Hepatocyte (in vitro differentiated cells): Measurements from ENCODE around the gene PLA2G12B. TPM values are rescaled to one million over a fixed set of nuclear protein-coding genes. Genes with fewer than 3 reads are reported as not detected.

Experiments
- DNase-seq: peaks from one replicate; pipeline ENCODE4 v3.0.0-alpha.2; 2016; ENCODE audit warnings: low spot score
- H2AFZ ChIP-seq: fragments of 200-600 bp; sonication (generic); 2 replicates; pipeline ENCODE4 v1.6.0; 2016; ENCODE audit warnings: antibody characterized with exemption, mild to moderate bottlenecking
- H3K27ac ChIP-seq: fragments of 200-600 bp; sonication (generic); 2 replicates; pipeline ENCODE4 v1.5.1; 2016; ENCODE audit warnings: mild to moderate bottlenecking
- H3K27me3 ChIP-seq: fragments of 200-600 bp; sonication (generic); 2 replicates; pipeline ENCODE4 v1.6.1; 2016
- H3K36me3 ChIP-seq: fragments of 200-600 bp; sonication (generic); replicated peaks from 2 replicates; pipeline ENCODE4 v1.5.1; 2016; ENCODE audit warnings: low read depth; ENCODE audit not compliant: insufficient read depth
- H3K4me1 ChIP-seq: fragments of 200-600 bp; sonication (generic); 2 replicates; pipeline ENCODE4 v1.5.1; 2016; ENCODE audit warnings: mild to moderate bottlenecking, moderate library complexity; ENCODE audit not compliant: insufficient read depth
- H3K4me2 ChIP-seq: fragments of 200-600 bp; sonication (generic); 2 replicates; pipeline ENCODE4 v1.6.0; 2016
- H3K4me3 ChIP-seq: fragments of 200-600 bp; sonication (generic); 2 replicates; pipeline ENCODE4 v1.5.1; 2016; ENCODE audit warnings: mild to moderate bottlenecking
- H3K79me2 ChIP-seq: fragments of 200-600 bp; sonication (generic); 2 replicates; pipeline ENCODE4 v1.6.0; 2017; ENCODE audit warnings: mild to moderate bottlenecking
- H3K9me2 ChIP-seq: fragments of 200-600 bp; sonication (generic); replicated peaks from 2 replicates; pipeline ENCODE4 v1.6.0; 2017; ENCODE audit warnings: mild to moderate bottlenecking; ENCODE audit not compliant: insufficient read depth
- H3K9me3 ChIP-seq: fragments of 200-600 bp; sonication (generic); 2 replicates; pipeline ENCODE4 v1.5.1; 2016; ENCODE audit warnings: low read depth, mild to moderate bottlenecking
- H4K20me1 ChIP-seq: fragments of 200-600 bp; sonication (generic); 2 replicates; pipeline ENCODE4 v1.6.0; 2016; ENCODE audit warnings: mild to moderate bottlenecking; ENCODE audit not compliant: insufficient read depth, poor library complexity, severe bottlenecking
- EZH2 ChIP-seq: fragments of 200-600 bp; sonication (generic); IDR thresholded peaks from 2 replicates; pipeline ENCODE4 v1.6.1; 2016; ENCODE audit warnings: antibody characterized with exemption, mild to moderate bottlenecking, borderline replicate concordance
- EZH2phosphoT487 ChIP-seq: fragments of 200-600 bp; sonication (generic); IDR thresholded peaks from one replicate; pipeline ENCODE4 v1.6.1; 2018; ENCODE audit warnings: antibody characterized with exemption, mild to moderate bottlenecking, low read depth, moderate library complexity; ENCODE audit not compliant: unreplicated experiment, severe bottlenecking
- WGBS: methylation state at CpG from one replicate; pipeline ENCODE4 v1.1.6; 2016; ENCODE audit warnings: low lambda C conversion rate; ENCODE audit errors: missing lambda C conversion rate; 5-methylcytosine and 5-hydroxymethylcytosine counted together
- polyA plus RNA-seq: library from polyadenylated mRNA; unstranded; fragments of >200 nt; fragmentation: Nextera tagmentation; extraction: Ambion mirVana; gene quantifications from 2 replicates; pipeline ENCODE4 v1.2.1, GENCODE V29; 2016
- total RNA-seq: library from RNA; depleted of rRNA; stranded (reverse); fragments of >200 nt; gene quantifications from 2 replicates; pipeline ENCODE4 v1.2.3, GENCODE V29; 2014
- TF ChIP-seq, protein P1 (sequence below): fragments of 200-600 bp; sonication (generic); IDR thresholded peaks from 2 replicates; pipeline ENCODE4 v1.5.1; 2016; ENCODE audit warnings: antibody characterized with exemption, mild to moderate bottlenecking; ENCODE audit not compliant: poor library complexity

The PLA2G12B gene
- total and polyA plus RNA-seq, 2 experiments from 2014 or later = 21.1 to 39.9 TPM

DNA sequence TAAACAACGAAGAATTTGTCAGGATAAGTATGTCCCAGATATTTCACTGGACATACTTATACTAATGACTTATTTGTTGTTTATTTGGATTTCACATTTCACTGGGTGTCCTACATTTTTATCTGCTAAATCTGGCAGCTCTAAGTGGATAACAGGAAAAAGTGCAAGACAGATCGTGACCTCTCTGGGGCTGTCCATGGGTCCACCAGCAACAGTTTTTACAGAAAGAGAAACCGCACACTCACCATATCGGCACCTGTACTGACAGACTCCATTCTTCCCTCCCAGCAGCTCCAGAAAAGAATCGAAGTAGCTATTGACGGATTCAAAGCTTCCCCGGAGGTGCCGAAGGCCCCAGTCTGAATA lies 393 bp downstream of the PLA2G12B start:
- peak overlapping the region; percentile 1 for H3K4me3 ChIP-seq
- H3K4me2 ChIP-seq = peak overlapping the region; percentile 73

DNA sequence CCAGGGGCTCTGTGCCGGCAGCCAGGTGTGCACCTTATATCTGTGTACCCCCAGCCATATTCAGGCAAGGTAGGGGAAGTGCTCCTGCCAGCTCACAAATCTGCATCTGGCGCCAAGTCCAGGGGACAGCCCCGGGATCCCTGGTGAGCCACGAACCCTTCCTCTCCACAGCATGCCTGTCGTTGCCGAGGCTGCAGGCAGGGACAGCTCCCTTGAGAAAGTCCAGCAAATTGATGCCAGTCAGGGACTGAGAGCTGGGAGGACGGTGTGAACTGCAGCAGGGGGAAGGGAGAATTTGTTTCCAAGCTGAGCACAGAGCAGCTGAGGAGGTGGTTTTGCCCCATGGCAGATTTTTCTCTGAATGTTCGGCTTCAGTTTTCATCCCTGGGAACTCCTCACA lies 919 bp downstream of the PLA2G12B start:
- H4K20me1 ChIP-seq = no peaks in the 10 kb centered on the region
- WGBS = 19% methylated on average over 8 of the region's 8 CpGs
- no peaks in the 10 kb centered on the region for H3K9me2 ChIP-seq
- no peaks in the 10 kb centered on the region for H3K9me3 ChIP-seq
- H3K4me1 ChIP-seq = no peaks in the 10 kb centered on the region
- H3K79me2 ChIP-seq = peaks cover 31% of the 10 kb centered on the region
- H2AFZ ChIP-seq = no peak overlapping the region
- H3K27ac ChIP-seq = peak overlapping the region; percentile 93
- no peaks in the 10 kb centered on the region for H3K36me3 ChIP-seq
- H3K4me3 ChIP-seq = peak overlapping the region; percentile 1
- H3K27me3 ChIP-seq = no peaks in the 10 kb centered on the region
- H3K4me2 ChIP-seq = peak overlapping the region; percentile 73
- DNase-seq = peak; percentile 39
- TF ChIP-seq, protein P1, sequence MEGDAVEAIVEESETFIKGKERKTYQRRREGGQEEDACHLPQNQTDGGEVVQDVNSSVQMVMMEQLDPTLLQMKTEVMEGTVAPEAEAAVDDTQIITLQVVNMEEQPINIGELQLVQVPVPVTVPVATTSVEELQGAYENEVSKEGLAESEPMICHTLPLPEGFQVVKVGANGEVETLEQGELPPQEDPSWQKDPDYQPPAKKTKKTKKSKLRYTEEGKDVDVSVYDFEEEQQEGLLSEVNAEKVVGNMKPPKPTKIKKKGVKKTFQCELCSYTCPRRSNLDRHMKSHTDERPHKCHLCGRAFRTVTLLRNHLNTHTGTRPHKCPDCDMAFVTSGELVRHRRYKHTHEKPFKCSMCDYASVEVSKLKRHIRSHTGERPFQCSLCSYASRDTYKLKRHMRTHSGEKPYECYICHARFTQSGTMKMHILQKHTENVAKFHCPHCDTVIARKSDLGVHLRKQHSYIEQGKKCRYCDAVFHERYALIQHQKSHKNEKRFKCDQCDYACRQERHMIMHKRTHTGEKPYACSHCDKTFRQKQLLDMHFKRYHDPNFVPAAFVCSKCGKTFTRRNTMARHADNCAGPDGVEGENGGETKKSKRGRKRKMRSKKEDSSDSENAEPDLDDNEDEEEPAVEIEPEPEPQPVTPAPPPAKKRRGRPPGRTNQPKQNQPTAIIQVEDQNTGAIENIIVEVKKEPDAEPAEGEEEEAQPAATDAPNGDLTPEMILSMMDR = no peak
- TF ChIP-seq EZH2 = no peak
- no peak for TF ChIP-seq EZH2phosphoT487

More for the DNA sequence above, 393 bp downstream of the PLA2G12B start:
- Histone ChIP-seq H3K9me2 (no peaks in the 10 kb centered on the region), H3K79me2 (peaks cover 29% of the 10 kb centered on the region), H3K9me3 (no peaks in the 10 kb centered on the region), H3K27me3 (no peaks in the 10 kb centered on the region), H3K27ac (peak overlapping the region; percentile 93), H4K20me1 (no peaks in the 10 kb centered on the region), H2AFZ (no peak overlapping the region), H3K36me3 (no peaks in the 10 kb centered on the region), H3K4me1 (no peaks in the 10 kb centered on the region)
- no peak for DNase-seq
- whole genome bisulfite sequencing = 51% methylated on average over 8 of the region's 8 CpGs
- TF ChIP-seq EZH2 (no peak), EZH2phosphoT487 (no peak)
- TF ChIP-seq, protein P1 = no peak

DNA sequence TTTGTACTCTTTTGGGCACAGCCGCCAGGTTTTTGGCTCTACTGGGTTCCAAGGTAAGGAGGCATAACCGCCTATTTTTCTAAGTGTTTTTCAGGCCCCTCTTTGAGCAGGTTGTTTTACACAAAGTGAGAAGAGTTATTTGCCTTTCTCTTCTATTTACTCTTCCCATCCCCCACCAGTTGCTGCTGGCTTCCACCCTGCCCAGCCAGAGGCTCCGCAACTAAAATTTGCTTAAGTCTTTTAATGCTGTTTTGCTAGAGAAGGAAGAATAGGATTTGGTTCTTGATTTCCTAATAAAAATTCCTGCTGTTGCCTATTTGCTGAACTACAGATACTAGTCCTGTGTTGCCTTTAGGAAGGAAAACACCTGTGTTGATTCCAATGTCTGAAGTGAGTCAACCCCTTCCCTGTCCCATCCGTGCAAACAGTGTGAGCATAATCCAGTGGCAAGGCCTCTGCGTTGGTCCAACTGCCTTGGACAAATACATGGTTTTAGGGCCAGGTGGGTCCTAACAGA lies 1.9 kb downstream of the PLA2G12B start:
- Histone ChIP-seq H3K4me2 (peak overlapping the region; percentile 73), H3K36me3 (no peaks in the 10 kb centered on the region), H3K9me2 (no peaks in the 10 kb centered on the region), H3K4me1 (no peaks in the 10 kb centered on the region), H3K9me3 (no peaks in the 10 kb centered on the region), H3K79me2 (peaks cover 36% of the 10 kb centered on the region), H3K27me3 (no peaks in the 10 kb centered on the region), H3K27ac (peak overlapping the region; percentile 93), H3K4me3 (no peak overlapping the region), H2AFZ (peak overlapping the region; percentile 30), H4K20me1 (no peaks in the 10 kb centered on the region)
- WGBS = 39% methylated on average over 5 of the region's 5 CpGs
- TF ChIP-seq, protein P1 = no peak
- no peak for TF ChIP-seq EZH2
- no peak for TF ChIP-seq EZH2phosphoT487
- DNase-seq = peak; percentile 51

DNA sequence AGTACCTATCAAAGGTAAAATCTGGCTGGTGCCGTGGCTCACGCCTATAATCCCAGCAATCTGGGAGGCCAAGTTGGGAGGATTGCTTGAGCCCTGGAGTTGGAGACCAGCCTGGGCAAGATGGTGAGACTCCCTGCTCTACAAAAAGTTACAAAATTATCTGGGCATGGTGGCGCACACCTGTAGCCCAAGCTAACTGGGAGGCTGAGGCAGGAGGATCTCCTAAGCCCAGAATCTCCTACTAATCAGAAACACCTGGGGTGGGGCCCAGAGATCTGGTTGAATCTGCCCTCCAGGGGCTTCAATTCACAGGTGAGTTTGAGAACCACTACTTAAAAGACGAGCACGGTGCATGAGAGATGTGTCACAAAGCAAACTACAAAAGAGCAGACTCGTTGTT lies 2.4 kb downstream of the PLA2G12B start:
- Histone ChIP-seq H3K4me1 (no peaks in the 10 kb centered on the region), H3K4me3 (no peak overlapping the region), H4K20me1 (no peaks in the 10 kb centered on the region), H3K4me2 (peak overlapping the region; percentile 73), H3K36me3 (no peaks in the 10 kb centered on the region), H3K79me2 (peaks cover 41% of the 10 kb centered on the region), H3K9me3 (no peaks in the 10 kb centered on the region), H2AFZ (peak overlapping the region; percentile 30), H3K27ac (peak overlapping the region; percentile 93), H3K27me3 (no peaks in the 10 kb centered on the region), H3K9me2 (no peaks in the 10 kb centered on the region)
- DNase-seq = peak; percentile 12
- TF ChIP-seq EZH2 (no peak), EZH2phosphoT487 (no peak)
- TF ChIP-seq, protein P1 = no peak
- 72% methylated on average over 6 of the region's 6 CpGs for WGBS
